Adrenal gland (tissue), 5 donors: ENCODE data around the gene GMEB2.

ENCODE experiments used
- POLR2A ChIP-seq, 2 donors: fragments of 450-650 bp; IDR thresholded peaks; one replicate each; pipeline ENCODE4 v1.6.1; 2017; ENCODE audit warnings: antibody characterized with exemption in 2 of 2, mild to moderate bottlenecking in 2 of 2, moderate library complexity in 1 of 2
- TF ChIP-seq, protein P1 (sequence below), 6 experiments: fragments of 450-650 bp in 4 of 6; fragments of 200-600 bp in 2 of 6; sonication (generic) in 1 of 6; IDR thresholded peaks; 1 replicate in 5 of 6; 2 replicates in 1 of 6; pipeline versions ENCODE4 v1.5.1 to v1.8.0; 2016 to 2021; ENCODE audit warnings: antibody characterized with exemption in 6 of 6, mild to moderate bottlenecking in 2 of 6, moderate library complexity in 1 of 6
- donor health status: DM: no; HTN: no; CAD: no.

DNA sequence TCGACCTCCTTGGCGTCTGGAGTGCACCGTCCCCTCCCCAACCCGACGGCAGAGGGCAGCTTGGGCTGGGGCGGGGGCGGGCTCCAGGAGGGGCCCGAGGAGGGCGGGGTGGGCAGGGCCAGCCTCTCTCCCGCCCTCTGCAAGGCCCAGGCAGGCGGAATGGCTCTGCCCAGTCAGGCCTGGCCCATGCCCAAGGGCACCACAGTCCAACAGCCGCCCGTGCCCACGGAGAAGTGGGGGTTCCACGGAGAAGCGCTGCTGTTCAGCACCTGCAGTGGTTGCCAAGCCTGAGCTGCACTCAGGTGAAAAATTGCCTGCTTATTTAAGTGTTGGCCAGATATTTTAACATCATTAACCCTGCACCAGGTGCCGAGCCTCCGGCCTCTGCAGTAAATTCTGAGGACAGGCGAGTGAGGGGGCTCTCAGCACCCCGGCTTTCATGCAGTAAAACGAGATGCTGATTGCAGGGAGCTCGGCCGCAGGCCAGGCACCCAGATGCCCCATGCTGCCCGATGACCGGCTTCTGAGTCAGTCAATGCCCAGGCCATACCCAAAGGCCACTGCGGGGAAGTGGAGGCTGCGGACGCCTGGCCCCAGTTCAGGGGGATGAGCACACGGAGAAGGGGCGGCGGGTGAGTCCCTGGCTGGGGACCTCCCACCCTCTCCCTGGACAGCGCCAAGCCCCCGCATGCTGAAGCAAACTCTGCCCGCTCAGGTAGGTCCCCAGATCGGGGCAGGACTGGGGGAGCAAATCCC lies 79.0 kb downstream of the GMEB2 start, which contains the start of gene SRMS:
- TF ChIP-seq, protein P1, sequence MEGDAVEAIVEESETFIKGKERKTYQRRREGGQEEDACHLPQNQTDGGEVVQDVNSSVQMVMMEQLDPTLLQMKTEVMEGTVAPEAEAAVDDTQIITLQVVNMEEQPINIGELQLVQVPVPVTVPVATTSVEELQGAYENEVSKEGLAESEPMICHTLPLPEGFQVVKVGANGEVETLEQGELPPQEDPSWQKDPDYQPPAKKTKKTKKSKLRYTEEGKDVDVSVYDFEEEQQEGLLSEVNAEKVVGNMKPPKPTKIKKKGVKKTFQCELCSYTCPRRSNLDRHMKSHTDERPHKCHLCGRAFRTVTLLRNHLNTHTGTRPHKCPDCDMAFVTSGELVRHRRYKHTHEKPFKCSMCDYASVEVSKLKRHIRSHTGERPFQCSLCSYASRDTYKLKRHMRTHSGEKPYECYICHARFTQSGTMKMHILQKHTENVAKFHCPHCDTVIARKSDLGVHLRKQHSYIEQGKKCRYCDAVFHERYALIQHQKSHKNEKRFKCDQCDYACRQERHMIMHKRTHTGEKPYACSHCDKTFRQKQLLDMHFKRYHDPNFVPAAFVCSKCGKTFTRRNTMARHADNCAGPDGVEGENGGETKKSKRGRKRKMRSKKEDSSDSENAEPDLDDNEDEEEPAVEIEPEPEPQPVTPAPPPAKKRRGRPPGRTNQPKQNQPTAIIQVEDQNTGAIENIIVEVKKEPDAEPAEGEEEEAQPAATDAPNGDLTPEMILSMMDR (IDR thresholded peaks at IDR 0.05): no peak
- TF ChIP-seq POLR2A (IDR thresholded peaks at IDR 0.05): no peak
